Caki2 (cell line): ENCODE measurements around the gene WDR82. TPM values are rescaled to one million over a fixed set of nuclear protein-coding genes. Genes with fewer than 3 reads are reported as not detected.
"Not testable (repeated sequence)": the region's sequence is repeated elsewhere in the genome, so short reads cannot be mapped to it uniquely, and the experiment has no call there.

Experiments
- DNase-seq: peaks from one replicate; pipeline ENCODE4 v3.0.0-alpha.2; 2015; ENCODE audit warnings: low read depth
- in situ Hi-C: cut with HindIII; loops from 2 replicates; pipeline ENCODE4 v1.10.0; 2016; ENCODE audit warnings: low sequenced_read_pairs, low pct_unique_long_range_greater_than_20kb, mixed read lengths
- total RNA-seq: library from RNA; depleted of rRNA; stranded (reverse); fragments of >200 nt; shearing (Covaris generic); gene quantifications from 2 replicates; pipeline ENCODE4 v1.2.3, GENCODE V29; 2014; ENCODE audit warnings: low replicate concordance

The WDR82 gene
- total RNA-seq, 1 experiment from 2014 or later: 35.1 TPM

DNA sequence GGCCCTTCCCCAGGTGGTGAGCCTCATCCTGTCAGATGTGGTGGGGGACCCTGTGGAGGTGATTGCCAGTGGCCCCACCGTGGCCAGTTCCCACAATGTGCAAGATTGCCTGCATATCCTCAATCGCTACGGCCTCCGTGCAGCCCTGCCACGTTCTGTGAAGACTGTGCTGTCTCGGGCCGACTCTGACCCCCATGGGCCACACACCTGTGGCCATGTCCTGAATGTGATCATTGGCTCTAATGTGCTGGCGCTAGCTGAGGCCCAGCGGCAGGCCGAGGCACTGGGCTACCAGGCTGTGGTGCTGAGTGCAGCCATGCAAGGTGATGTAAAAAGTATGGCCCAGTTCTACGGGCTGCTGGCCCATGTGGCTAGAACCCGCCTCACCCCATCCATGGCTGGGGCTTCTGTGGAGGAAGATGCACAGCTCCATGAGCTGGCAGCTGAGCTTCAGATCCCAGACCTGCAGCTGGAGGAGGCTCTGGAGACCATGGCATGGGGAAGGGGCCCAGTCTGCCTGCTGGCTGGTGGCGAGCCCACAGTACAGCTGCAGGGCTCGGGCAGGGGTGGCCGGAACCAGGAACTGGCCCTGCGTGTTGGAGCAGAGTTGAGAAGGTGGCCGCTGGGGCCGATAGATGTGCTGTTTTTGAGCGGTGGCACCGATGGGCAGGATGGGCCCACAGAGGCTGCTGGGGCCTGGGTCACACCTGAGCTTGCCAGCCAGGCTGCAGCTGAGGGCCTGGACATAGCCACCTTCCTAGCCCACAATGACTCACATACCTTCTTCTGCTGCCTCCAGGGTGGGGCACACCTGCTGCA is 14.0 kb upstream of the WDR82 start:
- no peak for DNase-seq
- in situ Hi-C loops: no loop called here

GRCh38 chr3:52291508-52292181 is 13.2 kb upstream of the WDR82 start:
- in situ Hi-C loops: no loop called here
- no peak for DNase-seq

- in situ Hi-C loops: no loop called here
These were observed 12.4 kb upstream of the WDR82 start for GRCh38 chr3:52290596-52291507.

DNA sequence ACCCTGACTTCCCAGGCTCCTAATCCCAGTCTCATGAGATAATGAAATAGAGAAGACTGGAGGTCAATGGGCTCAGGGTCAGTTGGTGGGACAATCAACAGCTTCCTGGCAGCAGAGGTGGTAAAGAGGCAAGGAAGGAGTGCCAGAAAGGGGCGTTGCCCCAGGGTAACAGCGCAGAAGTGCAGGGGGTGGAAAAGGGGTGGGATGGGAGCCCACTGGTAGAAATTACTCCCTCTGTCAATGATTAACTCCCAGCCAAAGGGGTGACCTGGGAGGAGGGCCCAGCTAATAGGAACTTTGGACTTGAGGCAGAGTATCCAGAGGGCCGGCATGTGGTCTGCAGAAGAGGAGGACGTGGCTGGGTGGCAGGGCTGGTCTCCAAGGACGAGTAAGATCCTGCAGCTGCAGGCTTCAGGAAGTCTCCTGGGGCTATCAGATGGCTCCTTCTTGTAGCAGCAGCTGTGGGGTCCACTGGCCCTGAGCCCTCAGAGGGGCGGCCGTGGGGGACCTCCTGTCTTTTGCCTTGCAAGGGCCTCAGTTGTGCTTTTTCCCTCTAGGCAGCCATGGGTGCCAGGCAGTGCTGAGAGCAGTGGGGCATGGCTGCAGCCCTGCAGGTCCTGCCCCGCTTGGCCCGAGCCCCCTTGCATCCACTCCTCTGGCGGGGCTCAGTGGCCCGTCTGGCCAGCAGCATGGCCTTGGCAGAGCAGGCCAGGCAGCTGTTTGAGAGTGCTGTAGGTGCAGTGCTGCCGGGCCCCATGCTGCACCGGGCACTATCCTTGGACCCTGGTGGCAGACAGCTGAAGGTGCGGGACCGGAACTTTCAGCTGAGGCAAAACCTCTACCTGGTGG is 11.5 kb upstream of the WDR82 start:
- DNase-seq: peak; percentile 65
- in situ Hi-C loops: no loop called here

More at GRCh38 chr3:52290596-52291507, 12.4 kb upstream of the WDR82 start:
- DNase-seq: no peak

DNA sequence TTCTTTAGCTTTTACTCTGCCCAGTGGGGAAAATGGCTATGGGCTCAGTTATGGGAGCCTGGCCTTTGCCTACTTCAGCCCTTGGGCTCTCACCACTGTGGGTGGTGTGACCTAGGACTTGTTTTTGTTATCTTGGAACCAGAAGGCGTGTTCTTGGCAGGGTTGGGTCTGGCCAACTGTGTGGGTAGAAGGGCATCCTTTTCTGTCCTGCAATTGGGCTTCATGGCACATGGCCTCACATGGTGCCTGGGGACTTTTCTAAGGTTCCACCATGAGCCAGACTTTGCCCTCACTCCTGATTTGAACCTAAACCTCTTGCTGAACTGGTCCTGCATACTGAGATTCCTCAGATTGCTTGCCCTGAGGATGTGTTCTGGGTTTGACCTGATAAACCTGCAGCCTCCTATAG is 10.9 kb upstream of the WDR82 start:
- no peak for DNase-seq
- in situ Hi-C loops: no loop called here

GRCh38 chr3:52288674-52289073 is 10.2 kb upstream of the WDR82 start:
- in situ Hi-C loops: no loop called here
- DNase-seq: no peak

- in situ Hi-C loops: no loop called here
- peak; percentile 78 for DNase-seq
These were observed 8.3 kb upstream of the WDR82 start for GRCh38 chr3:52286777-52287110.

DNA sequence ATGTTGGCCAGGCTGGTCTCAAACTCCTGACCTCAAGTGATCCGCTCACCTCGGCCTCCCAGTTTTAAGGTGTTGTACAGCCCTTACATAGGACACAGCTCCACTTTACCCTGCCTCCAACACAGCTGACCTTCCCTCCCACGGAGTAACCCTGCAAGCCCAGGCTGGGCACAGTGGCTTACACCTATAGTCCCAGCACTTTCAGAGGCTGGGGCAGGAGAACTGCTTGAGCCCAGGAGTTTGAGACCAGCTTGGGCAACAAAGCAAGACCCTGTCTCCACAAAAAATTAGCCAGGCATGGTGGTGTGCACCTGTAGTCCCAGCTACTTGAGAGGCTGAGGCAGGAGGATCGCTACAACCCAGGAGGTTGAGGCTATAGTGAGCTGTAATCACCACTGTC is 5.6 kb upstream of the WDR82 start:
- DNase-seq, in situ Hi-C loops: not testable (repeated sequence)

GRCh38 chr3:52283306-52283705 is 4.9 kb upstream of the WDR82 start:
- DNase-seq: no peak
- in situ Hi-C loops: no loop called here

- DNase-seq: peak; percentile 63
- in situ Hi-C loops: no loop called here
These were observed 3.7 kb upstream of the WDR82 start for GRCh38 chr3:52281981-52282801.

- in situ Hi-C loops: no loop called here
- no peak for DNase-seq
These were observed 1.6 kb upstream of the WDR82 start for GRCh38 chr3:52280050-52280461.

DNA sequence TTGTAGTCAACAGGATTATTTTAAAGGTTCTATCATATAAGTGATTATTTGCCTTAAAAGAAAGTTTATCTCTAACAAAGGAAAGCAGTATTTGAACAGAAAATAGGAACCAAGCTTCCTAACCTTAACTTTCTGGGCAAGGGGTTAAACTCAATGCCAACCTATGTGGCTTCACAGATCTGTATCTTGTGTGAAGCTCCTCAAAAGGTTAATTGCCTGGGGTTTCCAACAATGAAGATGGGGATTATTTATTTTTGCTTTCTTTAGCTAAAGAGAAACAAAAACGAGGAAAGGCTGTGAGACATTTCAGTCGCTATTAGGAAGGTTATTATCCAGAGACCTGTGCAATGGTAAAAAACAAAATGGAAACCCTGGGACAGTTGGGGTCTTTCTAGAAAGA is 1.1 kb upstream of the WDR82 start:
- DNase-seq: no peak
- in situ Hi-C loops: no loop called here

- in situ Hi-C loops: no loop called here
- DNase-seq: peak; percentile 78
These were observed 408 bp downstream of the WDR82 start for GRCh38 chr3:52277972-52278509.

DNA sequence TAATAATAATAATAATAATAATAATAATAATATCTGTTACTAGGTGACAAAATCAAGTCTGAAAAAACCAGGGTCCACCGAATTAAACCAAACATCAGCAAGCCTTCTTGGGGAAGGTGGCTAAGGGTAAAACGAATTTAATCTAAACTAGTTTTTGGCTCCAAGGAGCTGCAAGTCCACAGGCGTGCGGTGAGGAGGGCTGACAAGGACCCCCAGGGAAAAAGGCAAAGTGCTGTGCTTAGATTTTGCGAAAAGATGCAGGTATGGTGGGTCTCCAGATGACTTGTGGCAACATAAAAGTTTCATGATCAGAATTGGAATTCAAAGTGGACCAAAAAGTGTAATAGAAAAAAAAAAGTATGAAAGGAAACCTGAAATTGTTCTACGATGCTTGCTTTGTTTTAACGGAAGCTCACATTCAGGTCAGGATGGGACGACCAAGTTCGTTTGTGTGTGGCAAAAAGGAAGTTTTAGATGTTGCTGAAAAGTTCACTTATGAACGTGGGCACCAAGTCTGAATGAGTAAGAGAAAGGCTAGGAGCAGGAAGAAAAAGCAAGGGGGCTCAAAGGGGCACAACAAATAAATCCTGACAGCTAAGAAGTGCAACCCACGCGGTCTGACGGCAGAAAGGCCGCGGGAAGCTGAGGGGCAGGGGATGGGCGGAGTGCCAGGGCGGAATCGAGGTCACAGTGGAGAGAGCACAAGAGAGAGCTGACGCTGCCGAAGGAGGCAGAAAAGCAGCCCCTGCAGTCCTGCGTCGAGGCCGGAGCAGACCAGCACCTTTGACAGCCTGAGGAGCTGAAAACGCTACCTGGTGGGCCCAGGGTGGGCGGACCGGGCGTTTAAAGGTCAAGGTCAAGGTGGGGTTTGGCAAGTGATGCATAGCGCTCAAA is 1.1 kb downstream of the WDR82 start:
- DNase-seq: no peak
- in situ Hi-C loops: no loop called here

- in situ Hi-C loops, DNase-seq: not testable (repeated sequence)
These were observed 3.7 kb downstream of the WDR82 start for GRCh38 chr3:52274781-52275180.

DNA sequence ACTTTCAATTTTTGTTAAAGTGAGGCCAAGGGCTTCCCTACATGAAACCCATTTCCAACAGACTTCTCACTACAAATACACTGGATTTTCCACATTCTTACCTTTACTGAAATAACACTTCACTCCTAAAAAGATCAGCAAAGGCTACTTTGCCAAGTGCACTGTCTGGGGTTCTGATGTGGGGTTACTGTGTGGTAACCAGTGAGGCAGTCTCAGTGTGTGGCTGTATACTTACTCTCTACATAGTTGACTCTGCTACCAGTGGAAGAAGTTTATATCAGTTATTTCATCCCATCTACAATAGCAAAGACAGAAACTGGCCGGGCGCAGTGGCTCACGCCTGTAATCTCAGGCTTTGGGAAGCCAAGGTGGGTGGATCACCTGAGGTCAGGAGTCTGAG is 5.6 kb downstream of the WDR82 start:
- no peak for DNase-seq
- in situ Hi-C loops: no loop called here
